ENCODE measurements around the gene EOMES.

GRCh38 chr3:27723456-27723814 is 1.3 kb upstream of the EOMES start:
- TF ChIP-seq CTCF (IDR thresholded peaks at IDR 0.05) (no peak), POLR2A (IDR thresholded peaks at IDR 0.05) (no peak)

Data from gastroesophageal sphincter (tissue), 3 donors.